GM21576 (cell line): ENCODE measurements around the gene RGS21.

ENCODE experiments used
- ATAC-seq: cut with Tn5 transposase; IDR thresholded peaks from one replicate; pipeline ENCODE4 v1.9.1; 2021; ENCODE audit warnings: mild to moderate bottlenecking, moderate library complexity; ENCODE audit not compliant: unreplicated experiment

Gene RGS21

DNA sequence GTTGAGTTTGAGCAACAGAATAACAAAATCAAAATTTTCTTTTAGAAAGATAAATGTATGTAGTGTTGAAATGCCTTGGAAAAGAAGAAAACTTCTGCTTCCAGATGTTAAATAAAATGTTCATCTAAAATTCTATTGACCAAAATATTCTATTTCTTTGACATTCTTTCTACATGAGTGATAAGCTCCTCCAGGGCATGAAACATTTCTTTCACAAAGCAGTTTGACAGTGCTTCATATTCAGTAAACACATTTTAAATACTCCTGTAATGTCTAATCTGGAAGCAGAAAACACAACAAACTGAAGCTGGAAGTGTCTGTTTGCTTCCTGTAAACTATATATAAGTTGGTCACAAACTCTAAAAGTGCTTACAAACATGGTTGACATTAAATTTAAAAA, 61.5 kb downstream of the RGS21 start:
- no peak for ATAC-seq

DNA sequence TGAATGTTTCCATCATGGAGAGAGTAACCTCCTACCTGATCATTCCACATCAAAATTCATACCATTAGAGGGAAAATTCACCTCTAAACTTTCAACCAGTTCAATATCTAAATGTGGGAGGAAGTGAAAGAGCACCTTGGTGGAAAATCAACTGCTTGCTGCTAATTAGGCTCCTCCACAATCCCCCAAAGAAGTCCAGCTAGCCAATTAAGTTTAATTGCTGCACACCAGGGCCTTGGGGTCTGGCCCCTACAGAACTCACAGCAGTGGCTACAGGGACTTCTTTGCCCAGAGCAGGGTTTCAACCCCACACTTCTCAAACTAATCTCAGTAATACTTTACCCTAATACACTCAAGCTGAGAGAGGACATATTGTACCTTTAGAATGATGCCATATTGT, 62.1 kb downstream of the RGS21 start:
- no peak for ATAC-seq

DNA sequence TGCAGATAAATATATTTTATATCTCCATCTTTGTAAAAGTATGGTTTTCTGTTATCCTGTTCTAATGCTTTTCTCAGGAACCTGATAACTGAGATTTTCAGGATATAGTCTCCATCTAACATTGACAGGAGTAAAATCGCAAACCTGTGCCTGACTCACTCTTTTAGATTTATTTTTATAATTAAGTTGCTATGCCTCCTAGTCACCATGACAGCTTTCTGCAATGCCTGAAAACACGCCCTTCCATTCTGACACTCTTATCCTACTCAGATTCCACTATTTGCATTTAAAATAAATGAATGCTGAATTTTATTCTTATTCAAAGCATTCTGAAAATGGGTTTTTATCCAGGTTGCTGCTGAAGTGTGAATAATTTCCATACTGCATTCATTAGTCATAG, 62.8 kb downstream of the RGS21 start:
- no peak for ATAC-seq

DNA sequence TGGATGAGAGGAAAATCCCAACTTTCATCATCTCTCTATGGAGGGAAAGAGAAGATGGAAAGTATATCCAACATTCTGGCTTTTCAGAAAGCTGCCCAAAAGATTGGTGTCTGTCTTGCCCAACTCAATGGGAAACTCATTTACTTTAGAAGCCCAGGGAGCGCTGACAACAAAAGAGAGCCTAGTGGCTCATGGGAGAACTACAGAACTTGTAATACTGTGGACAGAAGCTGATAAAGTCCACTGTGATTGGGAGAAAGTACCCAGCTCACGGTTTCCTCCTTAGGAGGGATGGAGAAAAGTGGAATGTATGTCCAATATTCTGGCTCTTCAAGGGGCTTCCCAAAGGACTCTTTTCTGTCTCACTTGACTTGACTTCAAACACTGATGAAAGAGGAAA, 66.0 kb downstream of the RGS21 start:
- no peak for ATAC-seq

DNA sequence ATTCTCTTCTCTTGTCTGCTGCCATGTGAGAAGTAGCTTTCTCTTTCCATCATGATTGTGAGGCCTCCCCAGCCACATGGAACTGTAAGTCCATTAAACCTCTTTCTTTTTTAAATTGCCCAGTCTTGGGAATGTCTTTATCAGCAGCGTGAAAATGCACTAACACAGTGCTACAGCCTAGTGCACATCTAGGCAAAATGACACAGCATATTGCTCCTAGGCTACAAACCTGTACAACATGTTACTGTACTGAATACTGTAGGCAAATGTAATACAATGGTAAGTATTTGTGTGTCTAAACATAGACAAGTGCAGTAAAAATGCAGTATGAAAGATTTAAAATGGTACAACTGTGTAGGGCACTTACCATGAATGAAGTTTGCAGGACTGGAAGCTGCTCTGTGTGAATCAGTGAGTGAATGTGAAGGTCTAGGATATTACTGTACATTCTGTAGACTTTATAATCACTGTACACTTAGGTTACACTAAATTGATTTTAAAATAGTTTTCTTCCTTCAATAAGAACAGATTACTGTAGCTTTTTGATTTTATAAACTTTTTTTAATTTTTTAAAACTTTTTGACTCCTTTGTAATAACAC, 69.4 kb downstream of the RGS21 start:
- no peak for ATAC-seq

DNA sequence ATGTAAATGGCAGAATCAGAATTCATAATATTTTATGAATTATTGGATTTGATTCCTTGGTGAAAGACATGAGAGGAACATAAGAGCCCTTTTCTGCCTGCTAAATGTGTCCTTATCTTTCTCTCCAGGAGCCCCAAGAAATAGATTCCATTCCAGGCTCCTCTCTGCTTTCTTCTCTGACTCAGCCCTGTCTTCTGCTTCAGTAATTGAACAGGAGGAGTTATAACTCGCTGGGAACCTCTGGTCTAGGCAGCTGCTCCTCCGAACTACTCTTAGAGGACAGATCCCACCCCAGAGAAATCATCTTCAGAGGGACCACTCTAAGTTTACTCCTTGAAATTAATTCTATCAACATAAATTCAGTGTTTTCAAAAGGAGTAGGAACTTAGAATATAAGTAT, 78.4 kb downstream of the RGS21 start:
- no peak for ATAC-seq

DNA sequence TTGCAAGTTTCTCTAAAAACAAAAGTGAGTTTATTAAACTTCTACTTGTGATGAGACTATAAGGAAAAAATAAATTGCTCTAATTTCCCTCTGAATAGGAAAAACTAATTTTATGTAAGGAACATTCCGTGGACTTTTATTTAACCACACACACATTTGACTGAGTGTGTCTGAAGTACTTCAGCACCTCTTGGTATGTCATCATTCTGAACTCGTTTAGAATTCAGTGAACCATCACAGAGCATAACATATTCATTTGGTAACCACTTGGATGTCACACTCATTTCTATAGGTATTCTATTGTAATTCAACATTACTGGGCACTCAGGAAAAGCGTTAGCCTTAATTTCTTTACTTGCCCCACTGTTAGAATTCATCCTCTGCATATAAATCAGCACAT, 79.1 kb downstream of the RGS21 start:
- no peak for ATAC-seq

DNA sequence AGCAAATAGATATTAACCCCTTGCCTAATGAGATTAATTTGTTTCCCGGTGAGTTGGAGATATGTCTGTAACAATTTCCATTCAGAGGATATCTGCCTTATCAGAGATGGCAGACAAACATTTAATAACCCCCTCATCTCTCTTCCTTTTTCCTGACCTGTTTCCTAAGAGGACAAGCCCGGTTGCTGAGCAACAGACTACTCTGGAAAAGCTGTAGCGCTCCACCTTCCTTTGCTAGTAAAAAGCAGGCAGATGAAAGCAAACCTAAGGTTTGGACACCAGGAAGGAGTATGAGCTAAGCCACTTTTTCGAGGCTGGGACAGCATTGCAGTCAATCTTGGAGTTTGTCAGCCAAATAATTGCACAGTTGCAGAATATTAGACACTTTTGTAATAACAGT, 82.4 kb downstream of the RGS21 start:
- no peak for ATAC-seq

DNA sequence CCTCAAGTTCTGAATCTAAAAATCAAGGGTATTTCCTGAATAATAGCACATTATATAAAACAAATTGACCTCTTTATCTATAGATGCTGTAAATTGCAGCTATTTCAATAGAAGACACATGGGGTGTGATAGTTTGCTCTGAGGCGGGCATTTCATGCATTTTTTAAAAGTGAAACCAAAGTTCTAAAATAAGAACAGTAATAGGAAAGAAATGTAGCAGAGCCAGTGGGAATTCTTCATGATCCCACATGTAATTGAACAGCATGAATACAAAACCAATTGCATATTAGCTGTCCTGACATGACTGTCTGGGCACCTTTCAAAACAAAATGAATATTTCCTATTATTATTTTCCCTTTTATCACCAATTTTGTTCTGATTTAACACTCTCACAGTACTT, 85.0 kb downstream of the RGS21 start:
- no peak for ATAC-seq

DNA sequence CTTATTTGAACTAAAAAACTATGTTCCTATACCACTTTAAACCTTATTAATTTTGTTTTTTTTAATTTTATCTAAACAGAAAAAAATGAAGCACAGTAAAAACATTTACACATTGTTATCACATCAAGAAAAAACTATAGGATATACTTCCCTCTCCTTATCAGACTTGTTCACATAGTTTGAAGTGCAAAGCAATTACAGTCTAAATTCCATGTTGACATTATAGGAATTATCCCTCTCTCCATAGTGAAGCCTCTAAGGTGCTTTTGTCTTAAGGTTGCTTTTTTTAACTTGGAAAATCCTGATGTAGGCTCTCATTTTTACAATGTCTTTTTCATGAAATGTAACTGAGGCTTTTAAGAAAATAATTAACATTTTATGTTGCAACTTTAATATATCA, 85.8 kb downstream of the RGS21 start:
- ATAC-seq = no peak

DNA sequence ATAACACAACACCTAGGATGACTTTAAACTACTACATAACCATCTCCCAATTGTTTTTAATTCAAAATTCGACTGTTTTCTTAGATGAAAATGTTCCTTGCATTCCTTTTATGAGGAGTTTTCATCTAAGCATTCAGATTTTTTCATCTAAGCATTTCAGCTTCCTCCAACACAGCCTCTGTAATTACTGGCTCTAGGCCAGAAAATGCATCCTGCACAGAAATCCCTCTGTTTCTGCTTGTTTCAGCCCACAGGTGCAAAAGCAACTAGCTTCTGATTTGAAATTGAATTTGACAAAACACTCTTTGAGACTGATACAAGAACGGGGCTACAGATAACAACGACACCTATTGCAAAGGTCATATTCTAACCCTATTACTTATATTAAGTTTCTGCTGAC, 90.4 kb downstream of the RGS21 start:
- no peak for ATAC-seq
